NCI-H2196 (cell line): Measurements from ENCODE around the gene KRTCAP2.
"Not testable (repeated sequence)": the region's sequence is repeated elsewhere in the genome, so short reads cannot be mapped to it uniquely, and the experiment has no call there.

ENCODE experiments used
- DNase-seq: peaks from one replicate; lab custom pipeline; 2025; ENCODE audit not compliant: unreplicated experiment; lab: John Stamatoyannopoulos, UW

KRTCAP2 gene

DNA sequence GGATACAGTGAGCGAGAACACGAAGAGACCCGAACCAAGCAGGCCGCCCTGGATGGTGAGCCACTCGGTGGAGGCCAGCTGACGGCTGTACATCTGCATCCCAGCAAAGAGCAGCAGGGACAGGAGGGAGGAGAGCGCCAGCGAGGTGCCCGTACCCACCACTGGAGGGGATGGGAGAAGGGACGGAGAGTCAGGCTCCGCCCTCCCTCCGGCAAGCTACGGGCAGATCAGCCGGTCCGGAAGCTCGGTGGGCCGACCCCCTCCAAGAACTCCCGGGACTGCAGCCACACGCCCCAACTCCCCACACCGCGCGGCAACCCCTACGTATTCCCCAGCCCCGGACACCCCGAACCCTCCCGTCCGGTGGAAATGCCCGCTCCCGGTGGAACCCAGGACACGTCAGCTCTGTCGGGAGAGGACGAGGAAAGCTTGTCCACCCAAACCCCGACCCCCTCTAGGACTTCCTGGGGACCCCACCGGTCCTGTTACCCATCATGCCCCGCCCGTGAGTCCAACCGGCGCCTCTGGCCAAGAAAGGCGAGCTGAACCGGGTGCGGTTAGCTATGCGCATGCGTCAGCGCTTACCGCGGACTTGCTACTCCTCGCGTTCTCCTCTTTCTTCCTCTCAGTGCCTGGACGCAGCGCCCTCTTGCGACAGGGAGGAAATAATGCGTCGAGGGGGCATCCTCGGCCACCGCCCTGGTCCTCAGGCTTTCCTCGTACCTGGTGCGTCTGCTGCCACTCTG, at the start of gene KRTCAP2:
Gene KRTCAP2, minus strand, starts transcription at position 573 of the 746 bp plus-strand sequence. Its CDS starts 80 bp downstream, at position 493.
- peak; percentile 96 for DNase-seq

GRCh38 chr1:155220211-155220965, 47.3 kb upstream of the KRTCAP2 start:
- not testable (repeated sequence) for DNase-seq

GRCh38 chr1:155219592-155220031, 46.5 kb upstream of the KRTCAP2 start:
- DNase-seq = peak; percentile 32

GRCh38 chr1:155218854-155219591, 45.9 kb upstream of the KRTCAP2 start:
- peak; percentile 82 for DNase-seq

GRCh38 chr1:155214702-155215101, 41.6 kb upstream of the KRTCAP2 start:
- DNase-seq = not testable (repeated sequence)

- DNase-seq = not testable (repeated sequence)
These were observed 38.9 kb upstream of the KRTCAP2 start for GRCh38 chr1:155212051-155212440.

GRCh38 chr1:155211381-155212050, 38.4 kb upstream of the KRTCAP2 start:
- not testable (repeated sequence) for DNase-seq

DNA sequence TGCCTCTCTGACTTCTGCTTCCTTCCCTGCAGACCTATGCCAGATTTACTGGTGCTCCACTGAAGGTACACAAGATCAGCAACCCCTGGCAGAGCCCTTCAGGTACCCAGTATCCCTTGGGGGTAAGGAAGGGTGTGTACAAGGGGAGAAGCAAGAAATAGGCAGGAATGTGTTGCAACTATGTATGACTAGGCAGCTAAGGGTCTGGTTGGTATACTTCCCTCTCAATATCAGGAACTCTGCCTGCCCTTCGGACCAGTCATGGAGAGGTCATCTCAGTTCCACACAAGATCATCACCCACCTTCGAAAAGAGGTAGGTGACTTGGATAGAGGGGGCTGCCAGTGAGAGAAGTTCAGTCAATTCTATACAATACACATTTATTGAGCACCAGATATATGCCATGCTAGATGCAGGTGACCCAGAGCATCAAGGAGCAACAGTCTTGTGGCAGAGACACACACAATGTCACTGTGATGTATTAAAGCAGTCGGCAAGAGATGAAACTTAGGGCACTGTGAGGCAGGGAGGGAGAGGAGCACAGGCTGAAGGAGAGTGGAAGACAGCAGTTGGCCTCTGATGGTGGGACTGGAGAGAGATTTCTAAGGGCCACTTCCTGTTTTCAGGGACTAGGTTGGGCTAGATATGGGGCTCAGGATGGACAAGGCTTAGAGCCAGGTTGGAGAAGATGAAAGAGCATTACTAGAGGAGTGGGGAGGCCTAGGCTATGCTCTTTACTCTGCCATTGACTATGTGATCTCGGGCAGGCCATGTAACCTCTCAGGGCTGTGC, 37.4 kb upstream of the KRTCAP2 start:
- no peak for DNase-seq

- DNase-seq = no peak
These were observed 36.2 kb upstream of the KRTCAP2 start for GRCh38 chr1:155209312-155209721.

DNA sequence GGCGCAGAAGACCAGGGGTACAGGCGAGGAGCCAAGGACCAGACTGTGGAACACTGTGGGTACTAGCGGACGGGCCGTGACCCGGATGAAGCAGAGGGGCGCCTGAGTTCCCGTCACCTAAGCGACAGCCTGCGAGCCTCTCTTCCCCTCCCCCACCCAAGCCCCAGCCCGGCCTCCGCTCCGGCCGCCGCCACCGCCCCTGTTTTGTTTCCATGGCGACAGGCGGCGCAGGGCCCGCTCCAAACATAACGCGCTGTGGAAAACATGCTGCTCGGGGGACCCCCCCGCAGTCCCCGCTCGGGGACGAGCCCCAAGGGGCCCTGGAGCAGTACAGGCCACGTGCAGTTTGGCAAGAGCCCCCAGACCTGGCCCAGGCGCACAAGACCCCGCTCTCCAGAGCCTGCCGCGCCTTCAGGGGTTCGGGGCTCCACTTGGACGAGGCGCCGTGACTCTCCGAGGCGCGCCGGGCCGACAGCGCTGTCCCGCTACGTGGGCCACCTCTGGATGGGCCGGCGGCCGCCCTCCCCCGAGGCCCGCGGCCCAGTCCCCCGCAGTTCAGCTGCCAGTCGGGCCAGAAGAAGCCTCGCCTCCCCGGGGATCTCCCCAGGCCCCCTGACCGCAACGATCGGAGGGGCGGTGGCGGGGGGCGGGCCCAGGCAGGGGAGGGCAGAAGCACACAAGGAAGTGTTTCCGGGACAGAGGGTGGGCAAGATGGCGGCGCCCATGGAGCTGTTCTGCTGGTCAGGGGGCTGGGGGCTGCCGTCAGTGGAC, 35.6 kb upstream of the KRTCAP2 start, which contains the start of gene MTX1:
Gene MTX1, plus strand, starts transcription at position 155 of the 771 bp plus-strand sequence. Its CDS starts 110 bp downstream, at position 265.
- peak; percentile 89 for DNase-seq

GRCh38 chr1:155207806-155208540, 34.9 kb upstream of the KRTCAP2 start, which contains the start of gene THBS3:
Gene THBS3 (minus strand): TSS chr1:155207897. CDS start chr1:155207876, 21 bp downstream.
- peak; percentile 27 for DNase-seq

- DNase-seq = peak; percentile 82
These were observed 34.0 kb upstream of the KRTCAP2 start for GRCh38 chr1:155206891-155207805.

GRCh38 chr1:155205969-155206593, 33.0 kb upstream of the KRTCAP2 start:
- DNase-seq = no peak

DNA sequence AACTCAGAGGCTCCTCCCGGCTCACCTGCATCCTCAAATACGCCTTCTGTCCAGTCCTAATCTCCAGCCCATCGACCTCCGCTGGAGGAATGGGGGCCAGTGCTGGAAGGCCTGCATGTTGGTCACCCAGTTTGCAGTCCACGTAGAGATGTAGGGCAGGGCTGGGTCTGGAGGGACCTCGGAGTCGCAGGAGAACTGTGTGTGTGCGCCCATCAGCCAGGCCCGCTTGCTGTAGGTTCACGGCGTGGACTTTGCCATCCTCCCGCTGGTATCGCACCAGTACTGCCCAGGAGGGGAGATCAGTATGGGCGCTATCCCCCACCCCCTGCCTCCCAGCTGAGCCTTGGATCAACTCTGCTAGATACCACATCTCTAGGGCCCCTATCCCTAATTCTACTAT, 31.9 kb upstream of the KRTCAP2 start:
- DNase-seq = no peak

GRCh38 chr1:155202731-155203515, 29.8 kb upstream of the KRTCAP2 start:
- no peak for DNase-seq

GRCh38 chr1:155202198-155202597, 29.1 kb upstream of the KRTCAP2 start:
- DNase-seq = no peak
